Neural progenitor cell (in vitro differentiated cells): Measurements from ENCODE around the gene INA.
"Not testable (repeated sequence)": the region's sequence is repeated elsewhere in the genome, so short reads cannot be mapped to it uniquely, and the experiment has no call there.

ENCODE experiments used
- EZH2 ChIP-seq: fragments of 200-600 bp; sonication (generic); IDR thresholded peaks from 2 replicates; pipeline ENCODE4 v1.6.1; 2017; ENCODE audit warnings: antibody characterized with exemption, mild to moderate bottlenecking, moderate library complexity
- EZH2phosphoT487 ChIP-seq: fragments of 200-600 bp; sonication (generic); IDR thresholded peaks from 2 replicates; pipeline ENCODE4 v1.6.1; 2017; ENCODE audit warnings: antibody characterized with exemption
- TF ChIP-seq, protein P1 (sequence below): fragments of 200-600 bp; sonication (generic); IDR thresholded peaks from 2 replicates; pipeline ENCODE4 v1.5.1; 2017; ENCODE audit warnings: antibody characterized with exemption, mild to moderate bottlenecking

DNA sequence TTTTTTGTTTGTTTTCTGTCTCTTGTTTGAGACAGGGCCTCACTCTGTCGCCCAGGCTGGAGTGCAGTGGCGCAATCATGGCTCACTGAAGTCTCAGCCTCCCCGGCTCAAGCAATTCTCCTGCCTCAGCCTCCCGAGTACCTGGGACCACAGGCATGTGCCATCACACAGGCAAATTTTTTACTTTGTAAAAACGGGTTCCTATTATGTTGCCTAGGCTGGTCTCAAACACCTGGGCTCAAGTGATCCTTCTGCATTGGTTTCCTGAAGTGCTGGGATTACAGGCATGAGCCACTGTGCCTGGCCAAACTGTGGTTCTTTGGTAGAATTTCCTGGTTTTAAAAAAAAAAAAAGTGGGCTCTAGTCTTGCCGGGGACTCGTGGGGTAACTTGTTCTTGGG lies 31.4 kb upstream of the INA start, which contains the start of gene RPEL1:
- TF ChIP-seq, protein P1, sequence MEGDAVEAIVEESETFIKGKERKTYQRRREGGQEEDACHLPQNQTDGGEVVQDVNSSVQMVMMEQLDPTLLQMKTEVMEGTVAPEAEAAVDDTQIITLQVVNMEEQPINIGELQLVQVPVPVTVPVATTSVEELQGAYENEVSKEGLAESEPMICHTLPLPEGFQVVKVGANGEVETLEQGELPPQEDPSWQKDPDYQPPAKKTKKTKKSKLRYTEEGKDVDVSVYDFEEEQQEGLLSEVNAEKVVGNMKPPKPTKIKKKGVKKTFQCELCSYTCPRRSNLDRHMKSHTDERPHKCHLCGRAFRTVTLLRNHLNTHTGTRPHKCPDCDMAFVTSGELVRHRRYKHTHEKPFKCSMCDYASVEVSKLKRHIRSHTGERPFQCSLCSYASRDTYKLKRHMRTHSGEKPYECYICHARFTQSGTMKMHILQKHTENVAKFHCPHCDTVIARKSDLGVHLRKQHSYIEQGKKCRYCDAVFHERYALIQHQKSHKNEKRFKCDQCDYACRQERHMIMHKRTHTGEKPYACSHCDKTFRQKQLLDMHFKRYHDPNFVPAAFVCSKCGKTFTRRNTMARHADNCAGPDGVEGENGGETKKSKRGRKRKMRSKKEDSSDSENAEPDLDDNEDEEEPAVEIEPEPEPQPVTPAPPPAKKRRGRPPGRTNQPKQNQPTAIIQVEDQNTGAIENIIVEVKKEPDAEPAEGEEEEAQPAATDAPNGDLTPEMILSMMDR = not testable (repeated sequence)
- not testable (repeated sequence) for TF ChIP-seq EZH2, EZH2phosphoT487
